ENCODE data around the gene RECQL5. TPM values are rescaled to one million over a fixed set of nuclear protein-coding genes. Genes with fewer than 3 reads are reported as not detected.

The RECQL5 gene
- total RNA-seq, 2 experiments from 2014 or later = 90.0 to 139 TPM

DNA sequence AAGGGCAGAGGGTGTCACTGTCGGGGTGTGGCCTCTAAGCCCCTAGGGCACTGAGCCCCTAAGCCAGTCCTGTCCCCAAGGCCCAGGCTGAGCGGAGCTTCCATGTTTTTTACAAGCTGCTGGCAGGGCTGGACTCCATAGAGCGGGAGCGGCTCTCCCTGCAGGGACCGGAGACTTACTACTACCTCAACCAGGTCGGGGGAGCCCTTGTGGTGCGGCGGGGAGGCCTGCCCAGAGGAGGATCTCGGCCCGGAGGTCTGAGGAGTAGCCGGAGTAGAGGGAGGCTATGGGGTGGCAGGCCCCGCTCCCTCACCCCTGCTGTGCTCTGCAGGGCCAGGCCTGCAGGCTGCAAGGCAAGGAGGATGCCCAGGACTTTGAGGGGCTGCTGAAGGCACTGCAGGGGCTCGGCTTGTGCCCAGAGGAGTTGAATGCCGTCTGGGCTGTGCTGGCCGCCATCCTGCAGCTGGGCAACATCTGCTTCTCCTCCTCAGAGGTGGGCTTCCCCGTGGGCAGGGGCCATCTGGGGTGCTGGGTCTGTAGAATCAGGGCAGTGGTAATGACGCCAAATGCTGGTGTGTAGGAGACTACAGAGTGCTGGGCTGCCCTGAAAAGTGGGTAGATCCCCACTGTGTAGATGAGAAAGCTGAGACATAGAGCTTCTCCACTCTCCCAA, 74.5 kb downstream of the RECQL5 start:
- no peak for TF ChIP-seq EZH2phosphoT487 (IDR thresholded peaks at IDR 0.05; ENCODE audit: borderline replicate concordance, low read depth, low read length)
- TF ChIP-seq, protein P1, sequence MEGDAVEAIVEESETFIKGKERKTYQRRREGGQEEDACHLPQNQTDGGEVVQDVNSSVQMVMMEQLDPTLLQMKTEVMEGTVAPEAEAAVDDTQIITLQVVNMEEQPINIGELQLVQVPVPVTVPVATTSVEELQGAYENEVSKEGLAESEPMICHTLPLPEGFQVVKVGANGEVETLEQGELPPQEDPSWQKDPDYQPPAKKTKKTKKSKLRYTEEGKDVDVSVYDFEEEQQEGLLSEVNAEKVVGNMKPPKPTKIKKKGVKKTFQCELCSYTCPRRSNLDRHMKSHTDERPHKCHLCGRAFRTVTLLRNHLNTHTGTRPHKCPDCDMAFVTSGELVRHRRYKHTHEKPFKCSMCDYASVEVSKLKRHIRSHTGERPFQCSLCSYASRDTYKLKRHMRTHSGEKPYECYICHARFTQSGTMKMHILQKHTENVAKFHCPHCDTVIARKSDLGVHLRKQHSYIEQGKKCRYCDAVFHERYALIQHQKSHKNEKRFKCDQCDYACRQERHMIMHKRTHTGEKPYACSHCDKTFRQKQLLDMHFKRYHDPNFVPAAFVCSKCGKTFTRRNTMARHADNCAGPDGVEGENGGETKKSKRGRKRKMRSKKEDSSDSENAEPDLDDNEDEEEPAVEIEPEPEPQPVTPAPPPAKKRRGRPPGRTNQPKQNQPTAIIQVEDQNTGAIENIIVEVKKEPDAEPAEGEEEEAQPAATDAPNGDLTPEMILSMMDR (conservative IDR thresholded peaks at IDR 0.05; ENCODE audit: low read length) = no peak
- Histone ChIP-seq H3K9me2 (ENCODE audit: insufficient read depth, low read length) (no peaks in the 10 kb centered on the region), H3K36me3 (ENCODE audit: insufficient read depth, low read length) (no peaks in the 10 kb centered on the region), H3K9me3 (ENCODE audit: low read length) (no peaks in the 10 kb centered on the region), H2AFZ (ENCODE audit: low read length) (no peak overlapping the region), H3K4me3 (ENCODE audit: low read depth, low read length, poor library complexity, severe bottlenecking) (no peak overlapping the region), H3K4me1 (ENCODE audit: insufficient read depth, low read length, poor library complexity, severe bottlenecking) (peaks cover 21% of the 10 kb centered on the region), H3K79me2 (ENCODE audit: insufficient read depth, low read depth, low read length) (no peaks in the 10 kb centered on the region), H4K20me1 (ENCODE audit: insufficient read depth, low read length) (no peaks in the 10 kb centered on the region), H3K27ac (ENCODE audit: low read depth, low read length, poor library complexity, severe bottlenecking) (no peak overlapping the region), H3K4me2 (ENCODE audit: low read length) (no peak overlapping the region)
- CTCF ChIA-PET (ENCODE audit: unreplicated experiment) = interaction anchor here (1.0 kb wide), 1 partner anchor 9 kb away, joined by 4 read pairs; no protein-coding TSS in a partner anchor
- no peak for DNase-seq (ENCODE audit: low spot score)
- intact Hi-C loops (cut with micrococcal nuclease; ENCODE audit: unreplicated experiment) = no loop called here
- POLR2A ChIA-PET = interaction anchor here (0.6 kb wide), 2 partner anchors 92 to 275 kb away, joined by 3 to 5 read pairs; no protein-coding TSS in a partner anchor
- BruUV-seq (replicated peaks) = no TSS peak

DNA sequence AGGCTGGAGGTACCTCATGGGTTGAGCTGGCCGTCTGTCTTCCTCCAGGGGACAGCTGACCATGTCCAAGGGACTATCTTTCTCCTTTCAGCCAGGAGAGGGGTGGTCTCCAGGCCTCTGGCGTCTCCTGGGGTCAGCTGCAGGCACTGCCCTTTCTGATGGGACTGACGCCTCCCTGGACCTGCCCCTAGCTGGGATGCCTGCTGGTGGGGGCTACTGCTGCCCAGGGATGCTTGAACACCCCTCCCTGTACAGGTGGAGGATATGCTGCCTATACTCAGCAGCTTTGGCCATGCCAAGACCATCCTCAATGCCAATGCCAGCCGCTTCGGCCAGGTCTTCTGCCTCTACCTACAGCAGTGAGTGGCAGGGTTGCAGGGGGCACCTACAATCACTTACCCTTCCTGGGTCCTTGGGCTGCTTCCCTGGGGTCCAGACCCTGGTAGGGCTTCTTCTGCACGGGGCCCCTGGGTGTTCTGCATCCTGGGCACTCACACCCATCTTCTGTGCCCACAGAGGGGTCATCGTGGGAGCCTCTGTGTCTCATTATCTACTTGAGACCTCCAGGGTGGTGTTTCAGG, 75.1 kb downstream of the RECQL5 start:
- H3K4me1 ChIP-seq (ENCODE audit: insufficient read depth, low read length, poor library complexity, severe bottlenecking) = peaks cover 21% of the 10 kb centered on the region
- H3K79me2 ChIP-seq (ENCODE audit: insufficient read depth, low read depth, low read length) = no peaks in the 10 kb centered on the region
- H3K36me3 ChIP-seq (ENCODE audit: insufficient read depth, low read length) = no peaks in the 10 kb centered on the region
- no TSS peak for BruUV-seq (replicated peaks)
- no peaks in the 10 kb centered on the region for H3K9me3 ChIP-seq (ENCODE audit: low read length)
- no peak overlapping the region for H2AFZ ChIP-seq (ENCODE audit: low read length)
- intact Hi-C loops (cut with micrococcal nuclease; ENCODE audit: unreplicated experiment) = no loop called here
- no peak overlapping the region for H3K4me3 ChIP-seq (ENCODE audit: low read depth, low read length, poor library complexity, severe bottlenecking)
- H3K27ac ChIP-seq (ENCODE audit: low read depth, low read length, poor library complexity, severe bottlenecking) = no peak overlapping the region
- H3K4me2 ChIP-seq (ENCODE audit: low read length) = no peak overlapping the region
- no peak for TF ChIP-seq EZH2phosphoT487 (IDR thresholded peaks at IDR 0.05; ENCODE audit: borderline replicate concordance, low read depth, low read length)
- TF ChIP-seq, protein P1 (conservative IDR thresholded peaks at IDR 0.05; ENCODE audit: low read length) = no peak
- ChIA-PET CTCF (ENCODE audit: unreplicated experiment) (interaction anchor here (0.6 kb wide), 1 partner anchor 98 kb away, joined by 3 read pairs; no protein-coding TSS in a partner anchor), POLR2A (no interaction called here)
- DNase-seq (ENCODE audit: low spot score) = no peak
- H4K20me1 ChIP-seq (ENCODE audit: insufficient read depth, low read length) = no peaks in the 10 kb centered on the region
- H3K9me2 ChIP-seq (ENCODE audit: insufficient read depth, low read length) = no peaks in the 10 kb centered on the region
